HG02610 (cell line): ENCODE data around the gene OR2F1.

Experiments used
- ATAC-seq: cut with Tn5 transposase; IDR thresholded peaks from one replicate; pipeline ENCODE4 v1.9.1; 2021; ENCODE audit warnings: mild to moderate bottlenecking, moderate library complexity; ENCODE audit not compliant: unreplicated experiment

OR2F1 gene

GRCh38 chr7:143953421-143953820, 1.2 kb upstream of the OR2F1 start:
- no peak for ATAC-seq

GRCh38 chr7:143954135-143954534, 509 bp upstream of the OR2F1 start:
- no peak for ATAC-seq

GRCh38 chr7:143958781-143959180, 4.1 kb downstream of the OR2F1 start:
- no peak for ATAC-seq

DNA sequence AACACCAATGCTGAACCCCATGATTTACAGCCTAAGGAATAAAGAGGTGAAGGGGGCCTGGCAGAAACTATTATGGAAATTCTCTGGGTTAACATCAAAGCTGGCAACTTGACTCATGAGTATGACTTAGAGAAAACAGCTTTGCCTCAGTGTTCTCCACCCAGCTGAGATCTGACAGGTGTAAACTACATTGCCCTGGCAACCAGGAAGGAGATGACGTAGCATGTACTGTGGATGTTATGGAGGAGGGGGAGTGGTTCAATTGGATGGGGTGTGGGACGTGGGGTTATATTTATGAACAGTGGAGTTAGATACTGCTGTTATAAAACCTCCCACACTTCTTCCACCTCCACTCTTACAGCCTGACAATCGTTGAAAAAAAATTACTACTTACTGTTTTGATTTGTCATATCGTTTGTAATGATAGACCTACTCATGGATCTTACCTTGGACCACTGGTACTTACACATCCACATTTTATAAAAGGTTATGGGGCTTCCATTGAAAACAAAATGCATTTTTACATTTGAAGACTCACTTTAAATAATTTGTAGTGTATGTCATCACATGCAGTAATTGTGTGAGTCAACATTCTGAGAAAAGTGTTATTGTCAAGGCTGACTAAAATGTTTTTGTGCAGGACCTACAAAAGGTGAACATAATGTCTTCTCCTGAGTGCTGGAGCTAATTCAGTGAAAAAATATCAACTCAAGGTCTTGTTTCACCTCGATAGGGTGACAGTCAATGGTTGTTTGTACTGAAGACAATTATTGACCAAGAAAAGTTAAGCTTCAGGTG, 6.4 kb downstream of the OR2F1 start:
- ATAC-seq, result no peak

DNA sequence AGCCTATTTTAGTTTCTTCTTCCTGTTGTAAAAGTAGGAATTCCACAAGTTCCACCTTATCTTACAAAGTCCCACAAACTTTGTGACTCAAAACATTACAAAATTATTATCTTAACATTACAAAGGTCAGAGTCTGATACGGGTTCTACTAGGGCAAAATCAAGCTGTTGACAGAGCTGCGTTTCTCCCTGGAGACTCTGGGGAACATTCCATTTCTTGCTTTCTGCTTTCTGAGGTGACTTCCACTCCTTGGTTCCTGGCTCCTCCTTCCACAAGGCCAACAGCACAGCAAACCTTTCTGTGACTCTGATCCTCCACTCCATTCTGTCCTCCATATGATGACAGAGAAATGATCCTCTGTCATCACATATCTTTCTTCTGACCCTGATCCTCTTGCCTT, 10.6 kb downstream of the OR2F1 start:
- ATAC-seq, result no peak

GRCh38 chr7:143967398-143967797, 12.8 kb downstream of the OR2F1 start:
- ATAC-seq, result no peak

DNA sequence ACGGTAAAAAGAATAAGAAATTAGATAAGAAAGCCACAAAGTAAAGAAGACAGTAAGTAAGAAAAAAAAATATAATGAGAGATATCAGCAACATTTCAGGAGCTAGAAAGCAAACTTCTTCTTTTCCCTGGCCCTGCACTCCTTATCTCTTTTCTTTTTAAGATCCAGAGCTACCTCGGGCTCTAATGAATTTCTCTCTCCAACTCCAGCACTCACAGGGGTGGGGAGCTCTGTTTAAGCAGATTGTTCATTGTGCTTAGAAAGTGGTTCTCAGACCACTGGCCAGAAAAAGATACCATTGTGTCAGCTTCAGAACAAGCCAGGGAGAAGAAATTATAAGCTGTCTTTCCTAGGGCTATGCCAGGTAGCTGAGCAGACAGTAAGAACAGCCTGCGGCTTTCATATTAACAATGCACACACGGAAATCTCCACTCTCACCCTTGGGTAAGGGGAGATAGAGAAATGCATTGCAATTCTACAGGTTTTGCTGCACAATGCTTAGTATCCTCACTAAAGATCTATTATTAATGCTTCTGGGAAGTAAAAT, 19.3 kb downstream of the OR2F1 start:
- ATAC-seq, result no peak

- no peak for ATAC-seq
These were observed 19.8 kb downstream of the OR2F1 start for GRCh38 chr7:143974459-143974858.

DNA sequence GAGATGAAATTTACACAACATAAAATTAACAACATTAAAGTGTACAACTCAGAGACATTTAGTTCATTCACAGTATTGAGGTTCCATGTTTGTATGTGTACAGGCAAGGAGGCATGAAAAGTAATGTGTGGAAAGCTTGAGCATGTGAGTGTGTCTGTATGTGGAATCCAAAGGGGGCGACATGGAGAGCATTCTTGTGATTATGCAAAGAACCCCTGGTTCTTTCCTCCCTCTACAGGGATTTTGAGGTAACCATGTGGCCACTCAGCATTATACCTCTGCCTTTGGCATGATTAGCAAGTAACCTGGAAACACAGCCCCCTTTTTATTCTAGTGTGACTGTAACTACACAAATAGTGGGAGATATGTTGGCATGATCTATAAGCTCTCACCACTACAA, 21.0 kb downstream of the OR2F1 start:
- ATAC-seq, result no peak

DNA sequence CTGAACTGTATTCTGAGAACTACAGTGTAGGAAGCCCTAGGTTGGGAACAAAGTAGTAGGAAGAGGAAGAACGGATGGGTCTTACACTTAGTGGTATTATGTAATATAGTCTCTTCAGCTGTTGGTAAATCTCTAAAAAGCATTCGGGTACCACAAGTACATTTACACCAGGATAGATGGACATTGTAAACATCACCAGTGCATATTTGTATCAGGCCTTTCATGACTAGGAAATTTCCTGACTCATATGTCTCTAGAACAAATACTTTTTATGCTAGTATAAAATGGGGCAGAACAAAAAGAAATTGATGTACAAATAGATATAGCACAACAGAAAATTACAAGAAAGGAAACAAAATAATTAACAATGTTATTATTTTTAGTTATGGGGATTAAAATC, 23.9 kb downstream of the OR2F1 start:
- no peak for ATAC-seq

DNA sequence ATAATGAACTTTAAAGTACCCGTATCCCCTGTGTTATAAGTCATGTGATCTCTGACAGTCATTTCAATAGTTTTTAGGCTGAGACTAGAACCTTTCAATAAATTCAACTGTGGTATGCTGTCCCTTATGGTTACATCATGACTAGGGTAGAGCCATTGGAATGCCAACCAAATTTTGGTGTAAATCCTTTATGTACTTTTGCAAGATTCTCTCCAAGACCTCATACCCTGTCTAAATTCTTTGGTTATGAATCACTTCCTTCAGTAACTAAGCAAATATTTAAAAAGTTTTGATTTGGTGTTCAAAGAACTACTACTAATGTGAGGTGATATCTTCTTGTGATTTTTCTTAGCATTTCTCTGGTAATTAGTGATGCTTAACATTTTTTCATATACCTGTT, 24.7 kb downstream of the OR2F1 start:
- no peak for ATAC-seq

DNA sequence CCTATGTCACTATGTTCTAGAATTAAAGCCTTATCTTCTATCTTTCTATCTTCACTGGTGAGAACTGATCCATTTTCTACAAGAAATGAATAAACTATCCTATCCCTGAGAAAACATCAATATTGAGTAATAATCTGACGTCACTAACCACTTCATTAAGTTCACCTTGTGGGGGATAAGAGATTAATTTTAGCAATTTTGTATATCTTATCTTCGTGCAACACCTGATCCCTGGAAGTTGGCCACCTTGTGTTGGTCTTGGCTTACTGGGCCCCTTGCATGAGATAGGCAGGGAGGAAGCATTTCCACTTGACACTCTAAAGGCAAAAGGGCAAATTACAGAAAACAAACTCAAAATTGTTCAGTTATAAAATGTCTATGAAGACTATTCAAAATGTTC, 25.4 kb downstream of the OR2F1 start:
- no peak for ATAC-seq

DNA sequence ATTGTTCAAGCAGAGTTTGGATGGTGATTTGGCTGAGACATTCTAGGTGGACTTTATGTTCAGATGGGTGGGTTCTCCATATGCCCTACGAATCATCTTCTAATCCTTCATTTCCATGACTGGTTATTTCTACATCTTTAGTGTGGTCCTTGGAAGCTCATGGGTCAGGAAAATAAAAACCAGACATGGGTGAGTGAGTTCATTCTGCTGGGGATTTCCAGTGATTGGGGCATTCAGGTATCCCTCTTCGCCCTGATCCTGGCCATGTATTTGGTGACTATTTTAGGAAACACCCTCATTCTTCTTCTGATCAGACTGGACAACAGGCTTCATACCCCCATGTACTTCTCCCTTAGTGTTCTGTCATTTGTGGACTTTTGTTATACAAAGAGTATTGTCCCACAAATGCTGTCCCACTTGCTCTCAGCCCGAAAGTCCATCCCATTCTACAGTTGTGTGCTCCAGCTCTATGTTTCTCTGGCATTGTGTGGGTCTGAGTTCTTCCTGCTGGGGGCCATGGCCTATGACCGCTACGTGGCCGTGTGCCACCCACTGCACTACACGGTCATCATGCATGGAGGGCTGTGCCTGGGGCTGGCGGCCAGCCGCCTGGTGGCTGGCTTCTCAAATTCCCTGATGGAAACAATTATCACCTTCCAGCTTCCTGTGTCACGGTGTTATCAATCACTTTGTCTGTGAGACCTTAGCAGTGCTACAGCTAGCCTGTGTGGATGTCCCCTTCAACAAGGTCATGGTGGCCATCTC, 26.3 kb downstream of the OR2F1 start:
- ATAC-seq, result no peak

DNA sequence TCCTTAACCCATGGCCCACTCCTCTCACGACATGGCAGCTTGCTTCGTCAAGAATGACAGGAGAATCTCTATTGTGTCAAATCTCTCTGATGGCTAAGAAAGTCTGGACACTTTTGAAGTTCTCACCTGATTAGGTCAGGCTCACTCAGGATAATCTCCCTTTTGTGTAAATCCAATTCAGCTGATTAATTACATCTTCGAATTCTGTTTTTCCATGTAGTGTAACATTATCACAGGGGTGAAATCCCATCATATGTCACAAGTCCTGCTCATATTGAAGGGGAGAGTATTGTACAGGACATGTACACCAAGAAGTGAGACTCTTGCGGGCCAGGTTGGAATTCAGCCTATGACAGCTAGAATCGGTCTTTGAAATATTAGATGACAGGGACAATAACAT, 29.3 kb downstream of the OR2F1 start:
- ATAC-seq, result no peak

DNA sequence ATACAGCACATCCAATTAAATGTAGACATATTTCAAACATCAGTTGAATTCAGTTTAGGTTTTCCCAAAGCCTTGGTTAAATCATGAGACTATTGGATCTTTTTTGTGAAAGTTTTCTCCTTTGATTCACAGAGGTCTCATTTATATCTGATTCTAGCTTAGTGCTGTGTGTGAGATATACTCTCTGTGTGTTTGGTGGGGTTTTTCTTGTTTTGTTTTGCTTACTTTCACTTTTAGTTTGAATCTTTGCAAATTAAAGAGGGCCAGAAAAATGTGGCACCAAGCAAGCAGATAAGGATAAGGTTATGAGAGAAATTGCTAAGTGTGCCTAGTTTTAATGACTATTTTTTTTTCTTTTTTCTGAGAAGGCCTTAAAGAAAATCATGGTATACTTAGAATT, 32.9 kb downstream of the OR2F1 start:
- ATAC-seq, result peak; percentile 58

DNA sequence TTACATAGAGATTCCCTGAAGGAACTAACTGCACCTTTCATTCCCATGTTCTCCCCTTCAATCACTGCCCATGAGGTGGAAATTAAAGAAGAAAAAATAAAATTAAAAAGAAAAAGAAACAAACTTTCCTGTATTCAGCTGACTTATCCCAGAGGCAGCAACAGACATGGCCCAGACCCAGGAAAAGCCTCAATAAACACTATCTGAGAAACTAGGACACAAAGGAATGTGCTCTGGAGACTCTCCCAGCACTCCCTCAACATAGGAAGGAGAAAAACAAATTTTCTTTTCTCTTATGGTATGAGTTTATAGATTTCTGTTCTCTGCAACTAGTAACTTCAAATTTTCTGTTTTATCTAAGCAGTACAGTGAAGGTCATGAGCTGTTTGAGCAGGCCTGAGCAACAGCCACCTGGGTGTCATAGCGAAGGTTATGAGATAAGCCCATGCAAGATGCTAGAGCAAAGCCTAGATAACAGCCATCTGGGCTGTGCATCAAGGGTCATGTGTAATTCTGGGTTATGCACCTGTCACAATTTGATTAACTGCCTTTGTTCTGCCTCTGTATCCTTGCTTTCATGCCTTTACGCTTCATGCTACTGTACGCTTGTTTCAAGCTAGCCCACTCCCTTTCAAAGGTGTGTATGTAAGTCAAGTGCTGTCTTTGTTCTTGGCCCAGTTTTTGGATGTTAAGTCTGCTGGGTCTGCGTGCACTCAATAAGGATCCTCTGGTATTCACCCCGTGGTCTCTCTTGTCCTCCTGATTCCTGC, 34.5 kb downstream of the OR2F1 start:
- no peak for ATAC-seq

- ATAC-seq, result no peak
These were observed 38.0 kb downstream of the OR2F1 start for GRCh38 chr7:143992670-143993069.

- no peak for ATAC-seq
These were observed 39.3 kb downstream of the OR2F1 start for GRCh38 chr7:143993924-143994323.

GRCh38 chr7:144000020-144000419, 45.4 kb downstream of the OR2F1 start, which contains the start of gene OR6B1:
TSS of gene OR6B1 (plus strand) at chr7:144000320. CDS start at chr7:144003997, 3,677 bp downstream.
- ATAC-seq, result no peak

DNA sequence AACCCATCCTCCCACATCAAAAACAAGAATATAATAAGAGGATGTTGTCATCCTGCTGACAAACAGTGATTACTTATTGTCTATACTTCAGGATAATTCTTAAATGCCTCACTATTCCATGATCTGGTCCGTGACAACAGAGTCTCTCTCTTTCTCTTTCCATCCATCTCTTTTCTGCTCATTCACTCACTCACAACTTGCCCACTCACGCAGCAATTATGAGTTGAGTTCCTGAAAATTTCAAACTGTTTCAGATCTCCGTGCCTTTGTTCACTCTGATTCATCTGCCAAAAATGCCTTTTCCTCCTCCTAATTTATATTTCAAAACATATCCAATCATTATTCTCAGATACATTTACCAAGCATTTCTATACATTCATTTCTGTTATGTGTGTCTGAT, 46.9 kb downstream of the OR2F1 start:
- ATAC-seq, result no peak

- ATAC-seq, result no peak
These were observed 50.1 kb downstream of the OR2F1 start for GRCh38 chr7:144004703-144005102.
